CD4-positive, alpha-beta T cell treated with Interleukin-10 for 1 hour (primary cell): ENCODE measurements around the gene GNAT3.

ENCODE experiments used
- DNase-seq: peaks from one replicate; pipeline ENCODE4 v3.0.0-alpha.2; 2020

Gene GNAT3

GRCh38 chr7:80499350-80499953, 12.4 kb downstream of the GNAT3 start:
- no peak for DNase-seq

DNA sequence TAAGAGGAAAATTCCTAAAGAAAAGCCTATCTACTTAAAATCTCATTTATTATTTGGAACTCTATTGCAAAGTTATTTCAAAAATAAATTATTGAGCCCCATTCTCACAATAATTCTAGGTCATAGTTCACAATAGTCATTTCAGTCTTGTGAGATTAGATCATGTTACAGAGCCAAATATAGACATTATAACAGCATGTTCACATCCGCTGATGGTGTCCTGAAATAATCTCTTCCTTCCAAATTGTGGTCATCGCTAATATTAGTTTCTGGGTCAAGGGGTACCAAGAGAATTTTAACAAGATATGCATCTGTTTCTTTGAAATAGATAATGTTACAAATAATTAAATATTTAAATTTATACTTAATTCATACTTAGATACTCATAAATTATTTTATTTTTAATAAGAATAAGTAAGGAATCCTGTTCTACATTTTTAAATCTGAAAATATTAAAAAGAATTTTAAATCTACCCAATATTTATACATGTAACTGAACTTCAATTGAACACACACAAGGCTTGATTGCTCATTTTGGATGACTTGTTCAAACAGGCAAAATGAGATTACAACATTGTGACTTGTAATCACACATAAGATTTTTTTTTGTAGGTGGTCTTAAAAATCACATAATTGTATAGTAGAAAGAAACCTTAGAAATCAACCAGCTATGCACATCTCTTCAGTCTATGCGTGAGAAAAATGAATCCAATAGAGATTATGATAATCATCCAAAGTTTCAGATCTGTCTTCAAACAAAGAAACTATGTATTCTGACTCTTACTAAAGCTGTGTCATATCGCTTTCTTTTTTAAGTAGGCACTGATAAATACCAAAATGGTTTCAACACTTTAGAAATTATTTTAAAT, 13.1 kb downstream of the GNAT3 start:
- no peak for DNase-seq

DNA sequence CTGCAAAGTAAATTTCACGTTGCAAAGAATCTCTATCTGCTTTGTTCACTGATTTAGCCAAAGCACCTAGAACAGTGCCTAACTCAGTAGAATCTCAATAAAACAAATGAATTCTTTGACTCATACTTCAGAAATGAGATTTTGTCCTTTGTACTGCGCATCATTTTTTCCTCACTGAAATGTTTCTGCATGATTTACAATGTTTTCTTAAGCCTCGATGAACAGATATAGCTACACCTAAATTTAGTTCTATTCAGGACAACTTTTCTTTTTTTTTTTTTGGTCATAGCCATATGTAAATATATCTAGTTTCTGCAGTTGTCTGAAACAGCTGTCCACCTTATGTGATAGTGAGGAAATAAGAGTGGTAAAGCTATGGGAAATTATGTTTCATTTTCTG, 15.3 kb downstream of the GNAT3 start:
- no peak for DNase-seq

GRCh38 chr7:80493121-80493849, 18.6 kb downstream of the GNAT3 start:
- no peak for DNase-seq

- DNase-seq: no peak
Observed at GRCh38 chr7:80491462-80491861, 20.4 kb downstream of the GNAT3 start.

GRCh38 chr7:80488851-80489370, 23.0 kb downstream of the GNAT3 start:
- DNase-seq: no peak

DNA sequence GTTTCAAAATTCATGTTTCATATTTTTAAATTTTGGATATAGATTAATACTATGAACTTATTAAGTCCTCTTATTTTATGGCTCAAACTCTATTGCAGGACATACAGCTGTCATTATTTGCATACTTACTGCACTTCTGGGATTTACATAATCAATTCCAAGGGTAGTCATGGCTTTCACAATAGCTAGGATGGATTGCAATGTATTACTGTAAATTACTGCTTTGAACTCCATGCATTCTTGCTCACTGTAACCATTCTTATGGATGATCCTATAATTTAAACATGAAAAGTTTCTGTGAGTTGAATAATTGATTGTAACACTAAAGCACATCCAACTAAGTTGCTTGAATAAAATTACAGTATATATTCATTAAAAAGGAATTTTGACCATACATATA, 23.5 kb downstream of the GNAT3 start:
- DNase-seq: no peak

DNA sequence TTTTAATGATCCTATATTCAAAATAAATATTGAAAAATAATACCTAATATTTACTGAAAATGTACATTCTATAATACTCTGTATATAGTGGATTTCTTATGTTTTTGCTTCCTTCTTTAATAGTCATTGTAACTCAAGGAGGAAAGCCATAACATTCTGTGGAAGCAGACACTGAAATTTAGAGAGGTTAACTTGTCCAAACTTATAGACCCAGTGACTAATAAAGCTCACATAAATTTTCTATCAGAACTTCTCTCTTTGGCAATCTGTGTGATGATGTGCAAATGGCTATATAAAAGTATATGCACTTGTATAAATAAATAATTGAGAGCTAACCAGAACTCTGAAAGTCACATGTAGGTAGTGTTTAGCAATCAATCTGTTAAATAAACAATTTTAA, 26.1 kb downstream of the GNAT3 start:
- no peak for DNase-seq

DNA sequence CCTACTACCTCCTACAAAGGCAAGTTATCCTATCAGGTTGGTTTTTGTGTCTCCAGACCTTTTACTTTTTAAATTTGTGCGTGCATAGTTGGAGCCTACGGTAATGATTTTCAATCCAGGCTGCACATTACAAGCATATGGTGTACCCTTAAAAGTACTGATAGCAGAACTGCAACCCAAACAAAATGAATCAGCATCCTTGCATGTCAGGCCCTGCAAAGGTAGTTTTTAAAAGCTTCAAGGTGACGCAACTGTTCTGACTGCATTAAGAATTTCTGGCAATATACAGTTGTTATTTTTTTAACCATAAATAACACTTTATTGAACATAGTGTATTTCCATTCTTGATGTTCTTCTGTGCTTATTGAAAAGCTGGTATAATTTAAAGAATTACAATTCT, 28.9 kb downstream of the GNAT3 start:
- no peak for DNase-seq

DNA sequence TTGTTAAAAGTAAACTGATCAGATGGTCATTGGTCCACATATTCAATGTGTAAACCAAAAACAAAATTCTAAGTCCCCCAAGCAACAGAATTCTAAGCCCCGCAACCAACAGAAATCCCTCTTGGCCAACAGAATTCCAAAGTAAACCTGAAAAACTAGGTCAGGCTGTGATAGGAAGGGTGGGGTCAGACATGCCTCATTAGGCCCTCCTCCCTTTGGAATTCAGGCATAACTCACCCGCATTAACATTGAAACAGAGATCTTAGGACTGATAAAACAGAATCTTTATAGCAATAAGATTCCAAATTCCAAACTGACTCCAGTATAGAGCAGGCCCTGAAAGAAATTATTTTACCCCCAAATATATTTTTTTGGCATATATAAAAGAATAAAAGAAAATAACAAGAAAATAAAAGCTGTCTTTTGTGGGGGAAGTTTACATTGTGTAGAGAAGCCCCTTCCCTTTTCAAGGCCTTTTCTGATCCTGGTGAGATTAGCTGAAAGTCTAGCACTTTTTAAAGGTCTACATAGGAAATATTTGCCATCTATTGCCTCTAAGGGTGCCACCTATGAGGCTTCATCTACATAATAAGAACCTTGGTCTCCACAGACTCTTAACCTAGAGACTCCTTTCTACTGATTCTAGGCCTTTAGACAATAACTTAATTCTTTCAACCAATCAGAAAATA, 30.5 kb downstream of the GNAT3 start:
- DNase-seq: no peak

GRCh38 chr7:80480566-80480965, 31.3 kb downstream of the GNAT3 start:
- DNase-seq: no peak

GRCh38 chr7:80478683-80479082, 33.2 kb downstream of the GNAT3 start:
- DNase-seq: no peak

- DNase-seq: no peak
Observed at GRCh38 chr7:80476035-80476434, 35.8 kb downstream of the GNAT3 start.

DNA sequence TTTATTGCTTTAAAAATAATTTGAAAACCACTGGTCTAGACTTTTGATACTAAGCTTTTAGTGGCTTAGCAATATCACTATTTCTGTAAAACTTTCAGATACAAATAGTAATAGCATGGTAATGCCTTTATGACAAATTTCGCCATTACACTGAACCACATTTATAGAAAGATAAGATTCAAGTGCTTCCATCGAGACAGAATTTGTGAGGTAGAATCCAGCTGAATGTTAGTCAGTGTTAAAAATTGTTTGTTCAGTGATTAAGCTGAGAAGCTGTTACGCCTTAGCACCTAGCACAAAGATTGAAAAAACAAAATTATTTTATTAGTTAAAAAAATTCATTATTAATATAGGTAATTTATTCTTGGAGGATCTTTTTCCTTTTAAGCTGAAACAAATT, 36.5 kb downstream of the GNAT3 start:
- DNase-seq: no peak

DNA sequence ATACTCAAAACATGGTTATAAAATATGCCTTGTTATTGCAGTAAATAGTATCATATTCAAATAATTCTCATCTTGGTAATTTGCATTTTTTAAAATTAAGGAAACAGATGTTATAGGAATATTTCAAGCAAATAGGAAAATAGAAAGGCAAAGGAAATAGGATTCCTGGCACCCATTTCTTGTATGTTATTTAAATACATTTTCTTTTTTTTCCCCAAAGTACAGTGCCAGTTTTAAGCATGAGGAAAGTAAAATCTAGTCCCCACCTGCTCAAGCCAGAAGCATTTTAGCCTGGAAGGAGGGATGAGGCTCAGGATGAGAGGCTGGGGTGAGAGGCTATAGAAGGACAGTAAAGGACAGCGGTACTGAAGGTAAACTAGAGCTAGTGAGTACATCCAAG, 38.1 kb downstream of the GNAT3 start:
- no peak for DNase-seq

DNA sequence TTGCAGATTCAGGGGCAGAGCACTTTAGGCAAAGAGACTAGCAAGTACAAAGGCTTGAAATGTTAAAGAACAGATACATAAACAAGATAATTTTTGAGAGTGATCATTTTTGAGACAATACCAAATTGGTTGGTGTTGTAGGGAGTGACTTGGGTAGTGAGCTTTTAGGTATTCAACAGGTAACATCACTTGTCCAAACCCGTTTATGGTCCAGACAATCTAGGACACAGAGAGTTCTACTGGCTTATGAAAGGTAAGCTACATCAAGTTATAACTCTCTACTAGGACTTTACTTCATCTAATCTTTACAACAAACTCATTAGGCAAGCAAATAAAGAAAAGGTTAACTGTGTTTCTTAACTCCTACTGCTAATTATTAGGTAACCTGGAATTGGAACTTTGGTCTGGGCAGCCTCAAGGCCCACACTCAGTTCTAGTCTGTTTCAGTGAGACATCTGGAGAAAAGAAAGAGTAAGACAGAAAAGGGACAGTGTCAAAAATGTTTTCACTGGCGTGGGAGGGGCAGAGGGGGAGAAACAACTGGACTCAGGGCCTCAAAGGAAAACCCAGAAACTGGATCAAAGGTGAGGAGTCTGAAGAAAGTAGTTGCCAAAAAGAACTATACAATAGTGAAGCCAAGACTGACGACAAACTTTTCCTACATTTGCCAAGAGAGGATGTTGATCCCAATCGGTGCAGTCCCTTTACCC, 39.2 kb downstream of the GNAT3 start:
- no peak for DNase-seq

GRCh38 chr7:80468931-80469714, 42.7 kb downstream of the GNAT3 start:
- no peak for DNase-seq

GRCh38 chr7:80467069-80467468, 44.8 kb downstream of the GNAT3 start:
- no peak for DNase-seq

DNA sequence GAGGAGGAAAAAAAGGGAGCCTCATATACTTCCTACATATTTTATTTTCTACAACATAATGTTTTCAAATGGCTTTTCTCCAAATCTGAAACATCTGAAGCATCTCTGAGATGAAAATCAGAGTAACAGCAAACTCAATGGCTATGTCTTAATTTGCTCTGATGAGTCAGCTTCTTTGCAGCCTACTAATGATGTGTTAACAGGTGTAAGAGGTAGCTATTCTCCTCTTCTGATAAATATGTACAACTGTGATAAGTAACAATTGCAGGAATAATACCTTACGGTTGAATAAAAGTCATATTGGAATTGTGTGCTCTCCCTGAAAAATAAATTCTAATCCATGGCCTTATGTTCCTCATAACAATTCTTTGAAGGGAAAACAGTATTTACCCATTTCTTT, 45.2 kb downstream of the GNAT3 start:
- DNase-seq: no peak

DNA sequence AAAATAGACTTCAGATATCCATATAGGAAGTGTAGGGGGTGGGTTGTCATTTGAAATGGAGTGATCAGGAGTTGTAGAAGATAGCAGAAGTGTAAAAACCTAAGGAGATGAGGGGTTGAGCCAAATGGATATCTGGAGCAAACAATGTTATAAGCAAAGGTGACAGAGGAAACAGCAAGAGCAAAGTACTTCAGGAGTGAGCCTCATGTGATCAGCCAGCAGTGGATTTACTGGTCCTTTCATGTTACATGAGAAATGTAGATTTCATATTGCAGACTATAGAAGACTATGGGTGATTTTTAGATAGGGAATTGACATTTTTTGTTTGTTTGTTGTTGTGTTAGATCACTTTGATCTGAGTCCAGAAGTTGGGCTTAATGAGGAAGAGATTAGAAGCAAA, 47.7 kb downstream of the GNAT3 start:
- DNase-seq: no peak

DNA sequence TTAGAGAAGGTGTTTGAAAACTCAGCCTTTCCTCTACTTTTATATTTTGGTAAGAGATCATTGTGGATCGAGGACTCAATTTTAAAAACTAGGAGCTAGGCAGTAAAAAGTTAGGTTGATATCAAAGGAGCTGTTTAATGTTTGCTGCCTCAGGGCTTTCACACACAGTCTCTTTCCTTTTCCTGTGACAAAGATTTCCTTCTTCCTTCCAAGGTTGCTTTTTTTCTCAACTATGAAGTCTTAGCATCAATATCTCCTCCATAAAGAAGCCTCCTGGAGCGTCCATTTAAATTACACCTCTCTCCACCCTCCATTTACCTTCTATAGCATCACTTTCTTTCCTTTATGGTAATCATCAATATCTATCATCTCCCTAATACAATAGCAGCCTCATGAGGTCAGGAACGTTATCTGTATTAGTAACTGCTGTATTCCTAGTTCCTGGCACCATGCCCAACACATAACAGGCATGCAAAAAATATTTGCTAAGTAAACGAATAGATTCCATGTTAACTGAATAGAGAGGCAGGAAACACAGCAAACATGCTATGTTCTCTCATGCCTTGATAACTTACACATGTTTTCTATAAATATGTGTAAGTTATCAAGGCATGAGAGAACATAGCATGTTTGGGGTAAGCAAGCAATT, 48.5 kb downstream of the GNAT3 start:
- DNase-seq: no peak
